ACC112 (cell line): Measurements from ENCODE around the gene CERS6.
"Not testable (repeated sequence)": the region's sequence is repeated elsewhere in the genome, so short reads cannot be mapped to it uniquely, and the experiment has no call there.

Source experiments
- H2AFZ ChIP-seq: fragments of 200-600 bp; sonication (generic); one replicate; pipeline ENCODE4 v1.6.0; 2017; ENCODE audit warnings: antibody characterized with exemption, low read length; ENCODE audit not compliant: unreplicated experiment
- H3K27ac ChIP-seq: fragments of 200-600 bp; sonication (generic); 2 replicates; pipeline ENCODE4 v1.5.1; 2014; ENCODE audit warnings: low read depth, mild to moderate bottlenecking, antibody characterized with exemption, low read length, moderate library complexity
- H3K27me3 ChIP-seq: fragments of 200-600 bp; sonication (generic); 2 replicates; pipeline ENCODE4 v1.6.1; 2014; ENCODE audit warnings: mild to moderate bottlenecking, antibody characterized with exemption, low read length, moderate library complexity, mixed read lengths; ENCODE audit not compliant: insufficient read depth
- H3K36me3 ChIP-seq: fragments of 200-600 bp; sonication (generic); 2 replicates; pipeline ENCODE4 v1.6.1; 2016; ENCODE audit warnings: mild to moderate bottlenecking, antibody characterized with exemption, low read length, moderate library complexity, mixed read lengths; ENCODE audit not compliant: insufficient read depth
- H3K4me1 ChIP-seq: fragments of 200-600 bp; sonication (generic); one replicate; pipeline ENCODE4 v1.6.1; 2016; ENCODE audit warnings: low read length, mixed read lengths; ENCODE audit not compliant: insufficient read depth, unreplicated experiment, control insufficient read depth
- H3K4me3 ChIP-seq: fragments of 200-600 bp; sonication (generic); 2 replicates; pipeline ENCODE4 v1.5.1; 2014; ENCODE audit warnings: mild to moderate bottlenecking, low read depth, low read length
- H3K79me2 ChIP-seq: fragments of 200-600 bp; sonication (generic); one replicate; pipeline ENCODE4 v1.6.0; 2016; ENCODE audit warnings: low read length; ENCODE audit not compliant: control insufficient read depth, unreplicated experiment, insufficient read depth

Gene CERS6

GRCh38 chr2:168500516-168500915 is 44.4 kb downstream of the CERS6 start:
- H3K27me3 ChIP-seq = no peaks in the 10 kb centered on the region
- H3K36me3 ChIP-seq = no peaks in the 10 kb centered on the region
- H2AFZ ChIP-seq = no peak overlapping the region
- H3K4me3 ChIP-seq = no peak overlapping the region
- no peak overlapping the region for H3K27ac ChIP-seq
- peaks cover 21% of the 10 kb centered on the region for H3K79me2 ChIP-seq
- peaks cover 1% of the 10 kb centered on the region for H3K4me1 ChIP-seq

GRCh38 chr2:168501466-168502065 is 45.5 kb downstream of the CERS6 start:
- H2AFZ ChIP-seq = no peak overlapping the region
- no peaks in the 10 kb centered on the region for H3K4me1 ChIP-seq
- no peaks in the 10 kb centered on the region for H3K36me3 ChIP-seq
- no peak overlapping the region for H3K4me3 ChIP-seq
- no peak overlapping the region for H3K27ac ChIP-seq
- H3K27me3 ChIP-seq = no peaks in the 10 kb centered on the region
- peaks cover 22% of the 10 kb centered on the region for H3K79me2 ChIP-seq

- H3K4me3 ChIP-seq, H3K4me1 ChIP-seq, H2AFZ ChIP-seq, H3K36me3 ChIP-seq, H3K27me3 ChIP-seq, H3K27ac ChIP-seq: not testable (repeated sequence)
- H3K79me2 ChIP-seq = peaks cover 22% of the 10 kb centered on the region
Observed at GRCh38 chr2:168502852-168503251, 46.8 kb downstream of the CERS6 start.

- Histone ChIP-seq H3K4me1 (no peaks in the 10 kb centered on the region), H3K4me3 (no peak overlapping the region), H3K27ac (no peak overlapping the region), H3K79me2 (peaks cover 25% of the 10 kb centered on the region), H3K27me3 (no peaks in the 10 kb centered on the region), H3K36me3 (no peaks in the 10 kb centered on the region), H2AFZ (no peak overlapping the region)
Observed at GRCh38 chr2:168503901-168504300, 47.8 kb downstream of the CERS6 start.

GRCh38 chr2:168504323-168504722 is 48.3 kb downstream of the CERS6 start:
- Histone ChIP-seq H3K27me3 (no peaks in the 10 kb centered on the region), H2AFZ (no peak overlapping the region), H3K27ac (no peak overlapping the region), H3K79me2 (peaks cover 25% of the 10 kb centered on the region), H3K4me1 (no peaks in the 10 kb centered on the region), H3K4me3 (no peak overlapping the region), H3K36me3 (no peaks in the 10 kb centered on the region)

- no peaks in the 10 kb centered on the region for H3K27me3 ChIP-seq
- H3K27ac ChIP-seq = no peak overlapping the region
- H3K36me3 ChIP-seq = no peaks in the 10 kb centered on the region
- H3K4me1 ChIP-seq = peaks cover 9% of the 10 kb centered on the region
- H3K79me2 ChIP-seq = peaks cover 27% of the 10 kb centered on the region
- H3K4me3 ChIP-seq = no peak overlapping the region
- no peak overlapping the region for H2AFZ ChIP-seq
Observed at GRCh38 chr2:168510125-168510756, 54.2 kb downstream of the CERS6 start.

GRCh38 chr2:168514692-168515091 is 58.6 kb downstream of the CERS6 start:
- no peaks in the 10 kb centered on the region for H3K36me3 ChIP-seq
- H3K79me2 ChIP-seq = peaks cover 57% of the 10 kb centered on the region
- peaks cover 43% of the 10 kb centered on the region for H3K4me1 ChIP-seq
- H3K27ac ChIP-seq = peak overlapping the region; percentile 75
- no peak overlapping the region for H3K4me3 ChIP-seq
- no peaks in the 10 kb centered on the region for H3K27me3 ChIP-seq
- H2AFZ ChIP-seq = no peak overlapping the region

GRCh38 chr2:168515502-168515901 is 59.4 kb downstream of the CERS6 start:
- Histone ChIP-seq H3K36me3 (no peaks in the 10 kb centered on the region), H3K27me3 (no peaks in the 10 kb centered on the region), H3K4me1 (peaks cover 43% of the 10 kb centered on the region), H2AFZ (no peak overlapping the region), H3K79me2 (peaks cover 63% of the 10 kb centered on the region), H3K27ac (peak overlapping the region; percentile 75), H3K4me3 (peak overlapping the region; percentile 27; the same call in 1 of the 2 replicates)

GRCh38 chr2:168517816-168518215 is 61.7 kb downstream of the CERS6 start:
- Histone ChIP-seq H3K79me2 (peaks cover 75% of the 10 kb centered on the region), H3K36me3 (no peaks in the 10 kb centered on the region), H3K4me3 (peak overlapping the region; percentile 60), H2AFZ (no peak overlapping the region), H3K27ac (peak overlapping the region; percentile 71), H3K4me1 (peaks cover 56% of the 10 kb centered on the region), H3K27me3 (no peaks in the 10 kb centered on the region)

- Histone ChIP-seq H3K4me1 (peaks cover 56% of the 10 kb centered on the region), H3K4me3 (peak overlapping the region; percentile 60; the same call in 1 of the 2 replicates), H2AFZ (no peak overlapping the region), H3K79me2 (peaks cover 76% of the 10 kb centered on the region), H3K27ac (peak overlapping the region; percentile 71), H3K27me3 (no peaks in the 10 kb centered on the region), H3K36me3 (no peaks in the 10 kb centered on the region)
Observed at GRCh38 chr2:168518555-168519066, 62.5 kb downstream of the CERS6 start.
